HepG2 (cell line): ENCODE results near the gene PIGL.

Experiments
- FOXK1 ChIP-seq: sonication (generic); formaldehyde crosslinking; IDR thresholded peaks from 2 replicates; pipeline ENCODE4 v1.4.0; 2020; ENCODE audit warnings: low read depth, missing genetic modification reagents, borderline replicate concordance
- TF ChIP-seq, protein P1 (sequence below): IDR thresholded peaks from 2 replicates; pipeline ENCODE4 v1.6.1; 2012; ENCODE audit warnings: low read depth, low read length, improper control_type of control experiment
- TF ChIP-seq, protein P2 (sequence below): sonication (generic); formaldehyde crosslinking; conservative IDR thresholded peaks from 2 replicates; pipeline ENCODE4 v1.8.0; 2022; ENCODE audit warnings: missing genetic modification reagents
- TF ChIP-seq, protein P3 (sequence below): sonication (generic); formaldehyde crosslinking; IDR thresholded peaks from 2 replicates; pipeline ENCODE4 v1.5.0; 2020; ENCODE audit warnings: mild to moderate bottlenecking, missing genetic modification reagents, moderate library complexity

DNA sequence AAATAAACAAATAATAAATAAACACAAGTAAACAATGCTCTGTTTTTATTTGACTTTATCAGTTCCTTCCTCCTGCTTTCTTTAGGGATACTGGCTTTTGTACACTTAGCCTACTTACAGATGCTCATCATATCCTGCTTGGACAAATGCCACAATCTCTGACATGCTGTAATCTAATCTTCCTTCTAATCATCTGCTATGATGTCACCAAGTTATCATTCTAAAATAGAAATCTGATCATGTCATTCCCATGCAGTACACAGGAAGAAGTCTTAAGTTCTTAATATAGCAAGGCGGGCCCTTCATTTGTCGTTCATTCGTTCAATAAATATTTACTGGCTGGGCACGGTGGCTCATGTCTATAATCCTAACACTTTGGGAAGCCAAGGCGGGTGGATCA is 154.7 kb downstream of the PIGL start:
- TF ChIP-seq, protein P1, sequence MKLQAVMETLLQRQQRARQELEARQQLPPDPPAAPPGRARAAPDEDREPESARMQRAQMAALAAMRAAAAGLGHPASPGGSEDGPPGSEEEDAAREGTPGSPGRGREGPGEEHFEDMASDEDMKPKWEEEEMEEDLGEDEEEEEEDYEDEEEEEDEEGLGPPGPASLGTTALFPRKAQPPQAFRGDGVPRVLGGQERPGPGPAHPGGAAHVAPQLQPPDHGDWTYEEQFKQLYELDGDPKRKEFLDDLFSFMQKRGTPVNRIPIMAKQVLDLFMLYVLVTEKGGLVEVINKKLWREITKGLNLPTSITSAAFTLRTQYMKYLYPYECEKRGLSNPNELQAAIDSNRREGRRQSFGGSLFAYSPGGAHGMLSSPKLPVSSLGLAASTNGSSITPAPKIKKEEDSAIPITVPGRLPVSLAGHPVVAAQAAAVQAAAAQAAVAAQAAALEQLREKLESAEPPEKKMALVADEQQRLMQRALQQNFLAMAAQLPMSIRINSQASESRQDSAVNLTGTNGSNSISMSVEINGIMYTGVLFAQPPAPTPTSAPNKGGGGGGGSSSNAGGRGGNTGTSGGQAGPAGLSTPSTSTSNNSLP, result no peak
- TF ChIP-seq FOXK1 (CRISPR knock-in tag), result no peak
- TF ChIP-seq, protein P2, sequence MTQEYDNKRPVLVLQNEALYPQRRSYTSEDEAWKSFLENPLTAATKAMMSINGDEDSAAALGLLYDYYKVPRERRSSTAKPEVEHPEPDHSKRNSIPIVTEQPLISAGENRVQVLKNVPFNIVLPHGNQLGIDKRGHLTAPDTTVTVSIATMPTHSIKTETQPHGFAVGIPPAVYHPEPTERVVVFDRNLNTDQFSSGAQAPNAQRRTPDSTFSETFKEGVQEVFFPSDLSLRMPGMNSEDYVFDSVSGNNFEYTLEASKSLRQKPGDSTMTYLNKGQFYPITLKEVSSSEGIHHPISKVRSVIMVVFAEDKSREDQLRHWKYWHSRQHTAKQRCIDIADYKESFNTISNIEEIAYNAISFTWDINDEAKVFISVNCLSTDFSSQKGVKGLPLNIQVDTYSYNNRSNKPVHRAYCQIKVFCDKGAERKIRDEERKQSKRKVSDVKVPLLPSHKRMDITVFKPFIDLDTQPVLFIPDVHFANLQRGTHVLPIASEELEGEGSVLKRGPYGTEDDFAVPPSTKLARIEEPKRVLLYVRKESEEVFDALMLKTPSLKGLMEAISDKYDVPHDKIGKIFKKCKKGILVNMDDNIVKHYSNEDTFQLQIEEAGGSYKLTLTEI (CRISPR knock-in tag), result no peak
- TF ChIP-seq, protein P3, sequence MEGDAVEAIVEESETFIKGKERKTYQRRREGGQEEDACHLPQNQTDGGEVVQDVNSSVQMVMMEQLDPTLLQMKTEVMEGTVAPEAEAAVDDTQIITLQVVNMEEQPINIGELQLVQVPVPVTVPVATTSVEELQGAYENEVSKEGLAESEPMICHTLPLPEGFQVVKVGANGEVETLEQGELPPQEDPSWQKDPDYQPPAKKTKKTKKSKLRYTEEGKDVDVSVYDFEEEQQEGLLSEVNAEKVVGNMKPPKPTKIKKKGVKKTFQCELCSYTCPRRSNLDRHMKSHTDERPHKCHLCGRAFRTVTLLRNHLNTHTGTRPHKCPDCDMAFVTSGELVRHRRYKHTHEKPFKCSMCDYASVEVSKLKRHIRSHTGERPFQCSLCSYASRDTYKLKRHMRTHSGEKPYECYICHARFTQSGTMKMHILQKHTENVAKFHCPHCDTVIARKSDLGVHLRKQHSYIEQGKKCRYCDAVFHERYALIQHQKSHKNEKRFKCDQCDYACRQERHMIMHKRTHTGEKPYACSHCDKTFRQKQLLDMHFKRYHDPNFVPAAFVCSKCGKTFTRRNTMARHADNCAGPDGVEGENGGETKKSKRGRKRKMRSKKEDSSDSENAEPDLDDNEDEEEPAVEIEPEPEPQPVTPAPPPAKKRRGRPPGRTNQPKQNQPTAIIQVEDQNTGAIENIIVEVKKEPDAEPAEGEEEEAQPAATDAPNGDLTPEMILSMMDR, result no peak
